Skin epidermis (tissue), 12 donors: ENCODE data around the gene ATP6V0D1.
A peak's percentile ranks its signal among the peaks of the same experiment; 100 is the strongest.

ENCODE experiments used
- H3K27ac ChIP-seq, 21 experiments: fragments of 200-600 bp; sonication (generic) in 11 of 21; one replicate each; pipeline ENCODE4 v1.5.0; 2020; ENCODE audit warnings: mild to moderate bottlenecking in 3 of 21, inconsistent platforms in 2 of 21, moderate library complexity in 2 of 21
- H3K4me3 ChIP-seq, 7 experiments: fragments of 200-600 bp; sonication (generic) in 2 of 7; one replicate each; pipeline ENCODE4 v1.5.0; 2020; ENCODE audit warnings: inconsistent platforms in 2 of 7, mild to moderate bottlenecking in 2 of 7, moderate library complexity in 1 of 7

Gene ATP6V0D1

GRCh38 chr16:67468731-67469130 lies 12.2 kb downstream of the ATP6V0D1 start:
- Histone ChIP-seq H3K27ac (peak overlapping the region in 8 of 21 experiments; percentile 2 to 45 (median 38)), H3K4me3 (no peak overlapping the region)

DNA sequence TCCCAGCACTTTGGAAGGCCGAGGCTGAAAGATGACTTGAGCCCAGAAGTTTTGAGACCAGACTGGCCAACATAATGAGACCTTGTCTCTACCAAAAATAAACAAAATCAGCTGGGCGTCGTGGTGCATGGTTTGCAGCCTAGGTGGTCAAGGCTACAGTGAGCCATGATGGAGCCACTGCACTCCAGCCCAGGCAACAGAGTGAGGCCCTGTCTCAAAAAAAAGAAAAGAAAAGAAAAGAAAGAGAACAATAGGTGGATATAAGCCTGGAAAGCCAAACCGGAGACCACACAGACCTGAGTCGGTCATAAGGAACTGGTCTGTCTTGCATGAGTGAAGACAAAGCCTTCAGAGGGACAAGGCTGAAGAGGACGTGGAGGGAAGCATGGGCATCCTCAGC lies 14.4 kb downstream of the ATP6V0D1 start:
- H3K4me3 ChIP-seq = no peak overlapping the region

GRCh38 chr16:67464565-67464964 lies 16.4 kb downstream of the ATP6V0D1 start:
- no peak overlapping the region for H3K4me3 ChIP-seq
- H3K27ac ChIP-seq = peak overlapping the region in 1 of 21 experiments; percentile 41

More for the DNA sequence above, 14.4 kb downstream of the ATP6V0D1 start:
- no peak overlapping the region for H3K27ac ChIP-seq

DNA sequence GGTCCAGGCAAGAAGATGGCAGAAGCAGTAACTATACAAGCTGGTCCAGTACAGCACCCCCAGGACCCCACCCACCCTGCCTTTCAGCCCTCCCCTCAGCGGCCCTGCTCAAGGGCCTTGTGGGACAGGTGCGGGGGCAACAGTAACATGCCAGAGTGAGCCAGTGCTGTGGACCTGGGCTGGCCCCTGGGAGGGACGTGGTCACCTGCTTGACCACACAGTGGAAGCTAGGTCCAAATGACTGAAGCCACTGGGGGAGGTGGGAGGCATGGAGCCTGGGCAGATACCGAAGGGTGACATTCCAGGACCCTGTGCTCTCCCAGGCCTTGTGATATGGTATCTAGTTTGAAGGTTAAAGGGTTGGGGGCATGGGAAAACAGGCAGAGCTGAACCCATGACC lies 17.3 kb downstream of the ATP6V0D1 start:
- peak overlapping the region in 1 of 21 experiments; percentile 39 for H3K27ac ChIP-seq
- H3K4me3 ChIP-seq = no peak overlapping the region

DNA sequence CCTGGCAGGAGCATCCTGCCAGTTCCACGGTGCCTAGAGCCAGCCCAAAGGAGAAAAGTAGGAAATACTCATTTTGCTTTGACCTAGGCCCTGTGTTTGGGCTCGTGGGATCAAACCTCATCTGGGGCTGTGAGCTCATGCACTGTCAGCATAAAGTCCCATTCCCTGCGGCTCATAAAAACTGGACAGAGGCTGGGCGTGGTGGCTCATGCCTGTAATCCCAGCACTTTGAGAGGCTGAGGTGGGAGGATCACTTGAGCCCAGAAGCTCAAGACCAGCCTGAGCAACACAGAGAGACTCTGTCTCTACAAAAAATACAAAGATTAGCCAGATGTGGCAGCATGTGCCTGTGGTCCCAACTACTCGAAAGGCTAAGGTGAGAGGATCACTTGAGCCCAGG lies 17.9 kb downstream of the ATP6V0D1 start:
- peak overlapping the region in 9 of 21 experiments; percentile 3 to 86 (median 39) for H3K27ac ChIP-seq
- no peak overlapping the region for H3K4me3 ChIP-seq

GRCh38 chr16:67462279-67462655 lies 18.7 kb downstream of the ATP6V0D1 start:
- Histone ChIP-seq H3K4me3 (no peak overlapping the region), H3K27ac (peak overlapping the region in 9 of 21 experiments; percentile 1 to 86 (median 36))

- Histone ChIP-seq H3K4me3 (no peak overlapping the region), H3K27ac (peak overlapping the region in 12 of 21 experiments; percentile 2 to 86 (median 53))
These were observed 19.2 kb downstream of the ATP6V0D1 start for GRCh38 chr16:67461600-67462278.

DNA sequence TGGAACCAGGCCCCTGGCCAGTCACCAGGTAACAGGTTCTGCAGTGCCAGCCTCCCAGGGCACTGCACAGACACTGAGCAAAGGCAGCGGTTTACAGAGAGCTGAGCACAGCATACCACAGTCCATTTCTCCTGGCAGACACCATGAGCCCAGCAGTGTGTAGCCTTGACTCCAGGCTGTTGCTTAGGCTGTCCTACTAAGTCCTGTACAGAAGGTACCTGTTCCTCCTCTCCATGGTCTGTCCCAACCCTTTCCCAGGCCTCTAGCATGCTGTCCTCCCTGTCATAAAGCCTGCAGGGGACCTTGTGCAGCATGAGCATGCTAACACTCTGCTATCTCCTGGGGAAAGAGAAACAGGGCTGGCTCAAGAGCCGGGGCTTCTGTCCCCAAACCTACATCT lies 20.0 kb downstream of the ATP6V0D1 start:
- no peak overlapping the region for H3K4me3 ChIP-seq
- H3K27ac ChIP-seq = peak overlapping the region in 11 of 21 experiments; percentile 2 to 86 (median 49)

DNA sequence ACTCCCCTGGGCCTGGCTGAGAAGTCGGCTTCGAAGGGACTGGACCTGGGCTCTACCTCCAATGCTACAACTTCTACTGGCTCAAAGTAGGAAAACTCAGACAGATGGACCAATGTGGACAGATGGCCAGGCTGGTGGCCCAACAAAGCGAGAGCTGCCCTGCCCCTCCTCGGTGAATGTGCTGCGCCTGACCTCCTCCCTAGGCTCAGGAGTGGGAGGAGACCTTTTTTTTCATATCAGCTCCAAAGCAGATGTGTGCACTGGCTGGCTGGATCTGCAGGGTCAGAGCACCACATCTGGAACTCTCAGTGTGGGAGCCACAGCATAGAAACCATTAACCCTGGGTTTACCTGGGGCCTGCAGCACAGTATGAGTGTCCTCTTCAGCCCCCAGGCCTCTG lies 20.8 kb downstream of the ATP6V0D1 start:
- peak overlapping the region in 14 of 21 experiments; percentile 2 to 86 (median 66) for H3K27ac ChIP-seq
- no peak overlapping the region for H3K4me3 ChIP-seq

GRCh38 chr16:67459861-67460150 lies 21.2 kb downstream of the ATP6V0D1 start:
- peak overlapping the region in 18 of 21 experiments; percentile 3 to 86 (median 65) for H3K27ac ChIP-seq
- H3K4me3 ChIP-seq = no peak overlapping the region

DNA sequence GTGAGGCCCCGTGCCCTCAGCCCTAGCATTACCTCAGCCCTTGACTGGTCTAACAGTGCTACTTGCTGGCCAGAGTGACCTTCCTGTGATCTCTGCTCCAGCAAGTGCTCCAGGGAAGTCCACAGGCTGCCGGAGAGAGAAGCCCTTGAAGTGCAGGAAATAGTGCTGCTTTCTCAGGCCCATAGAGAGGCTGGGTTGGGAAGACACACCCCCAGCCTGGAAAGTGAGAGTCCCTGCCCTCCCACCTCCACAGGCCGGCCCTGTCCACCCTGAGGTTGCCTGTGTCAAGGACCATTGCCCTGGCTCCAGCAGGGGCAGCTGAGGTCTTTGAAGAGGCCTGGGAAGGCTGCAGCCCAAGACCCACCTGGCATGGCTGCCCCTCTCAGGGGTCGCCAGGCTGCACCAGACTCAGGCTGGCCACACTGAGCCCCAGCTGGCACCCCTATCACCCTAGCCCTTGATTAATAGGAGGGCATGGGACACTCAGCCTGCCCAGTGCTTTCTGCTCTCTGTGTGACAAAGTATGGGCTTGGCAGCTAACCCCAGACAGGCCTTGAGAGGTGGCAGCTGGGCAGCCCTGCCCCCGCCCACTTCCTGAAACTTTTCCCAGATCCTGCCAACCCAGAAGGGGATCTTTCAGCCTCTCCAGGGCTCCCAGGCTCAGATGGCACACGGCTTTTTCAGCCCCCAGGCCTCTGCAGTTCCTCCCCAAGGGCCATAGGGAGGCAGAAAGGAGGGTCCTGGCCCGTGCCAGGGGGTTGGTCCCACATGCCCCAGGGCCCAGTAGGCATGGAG lies 21.7 kb downstream of the ATP6V0D1 start:
- peak overlapping the region in 19 of 21 experiments; percentile 7 to 86 (median 65) for H3K27ac ChIP-seq
- no peak overlapping the region for H3K4me3 ChIP-seq

DNA sequence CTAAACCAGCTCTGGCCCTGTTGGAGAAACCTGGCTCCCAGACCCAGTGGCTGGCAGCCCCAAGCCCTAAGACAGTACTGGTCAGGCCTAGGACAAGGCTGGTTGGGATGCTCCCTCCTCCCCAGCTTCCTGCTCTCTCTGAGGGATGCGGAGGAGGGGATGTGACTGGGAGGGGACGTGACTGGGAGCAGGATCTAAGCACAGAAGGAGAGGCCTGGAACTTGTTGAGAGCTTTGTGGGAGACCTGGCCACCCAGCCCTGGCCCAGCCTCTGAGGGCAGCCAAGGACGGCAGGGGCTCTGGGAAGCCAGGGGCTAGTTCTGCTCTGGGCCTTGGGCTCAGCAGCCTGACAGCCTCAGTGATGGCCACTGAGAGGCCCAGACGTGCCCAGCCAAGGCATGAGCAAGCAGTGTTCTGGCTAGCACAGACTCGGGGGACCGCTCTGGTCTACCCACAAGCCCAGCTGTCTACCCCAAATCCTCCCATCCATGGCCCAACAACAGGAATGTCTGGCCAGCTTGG lies 22.8 kb downstream of the ATP6V0D1 start:
- H3K4me3 ChIP-seq = no peak overlapping the region
- H3K27ac ChIP-seq = peak overlapping the region in 18 of 21 experiments; percentile 0 to 86 (median 65)

DNA sequence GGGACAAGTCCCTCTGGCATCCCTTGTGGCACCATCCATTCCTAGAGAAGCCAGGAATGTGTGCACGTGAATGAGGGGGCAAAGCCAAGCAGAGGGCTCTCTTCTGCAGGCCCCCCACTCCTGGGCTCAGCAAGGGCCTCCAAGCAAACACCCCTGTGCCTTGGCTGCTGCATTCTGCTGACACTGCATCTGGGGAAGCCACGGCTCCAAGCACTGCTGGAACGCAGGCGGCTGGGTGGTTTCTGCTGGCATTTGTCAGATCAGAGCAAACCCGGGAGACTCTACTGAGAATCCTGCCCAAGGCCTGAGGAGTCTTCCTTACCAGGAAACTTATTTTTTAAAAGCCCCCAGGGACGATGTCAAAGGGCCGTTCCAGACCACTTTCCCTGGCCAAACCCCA lies 23.3 kb downstream of the ATP6V0D1 start:
- H3K27ac ChIP-seq = peak overlapping the region in 18 of 21 experiments; percentile 0 to 86 (median 65)
- H3K4me3 ChIP-seq = no peak overlapping the region

DNA sequence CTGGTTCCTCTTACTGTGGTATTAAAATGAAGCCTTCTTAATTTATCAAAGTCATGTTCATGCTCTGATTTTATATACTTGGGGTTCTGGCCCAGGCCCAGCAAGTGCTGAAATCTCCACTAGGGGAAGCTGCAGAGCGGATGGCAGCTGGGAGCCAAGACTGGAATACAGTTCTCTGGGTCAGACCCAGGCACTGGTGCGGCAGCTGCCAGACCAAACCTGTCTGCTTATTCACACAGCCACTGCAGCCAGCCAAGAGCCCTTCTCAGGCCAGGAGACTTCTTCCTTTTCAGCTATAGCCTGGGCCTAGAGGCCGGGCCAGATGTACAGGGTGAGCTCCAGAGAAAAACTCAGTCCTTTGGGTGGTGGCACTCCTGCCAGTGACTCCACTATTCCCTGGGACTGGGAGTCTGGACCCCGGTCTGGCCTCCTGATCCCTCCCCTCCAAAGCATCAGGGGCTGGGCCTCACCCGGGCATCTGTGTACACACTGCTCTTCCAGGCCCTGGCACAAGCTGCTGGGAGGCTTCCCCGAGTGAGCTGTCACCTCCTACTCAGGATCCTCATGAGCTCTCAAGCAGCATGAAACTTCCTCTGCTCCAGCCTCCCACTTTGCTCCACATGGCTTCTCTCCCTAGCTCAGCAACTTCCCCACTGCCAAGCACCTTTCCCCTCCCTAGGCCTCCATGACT lies 24.4 kb downstream of the ATP6V0D1 start:
- H3K4me3 ChIP-seq = no peak overlapping the region
- H3K27ac ChIP-seq = peak overlapping the region in 13 of 21 experiments; percentile 8 to 86 (median 57)

GRCh38 chr16:67454852-67455251 lies 26.1 kb downstream of the ATP6V0D1 start:
- Histone ChIP-seq H3K4me3 (no peak overlapping the region), H3K27ac (peak overlapping the region in 2 of 21 experiments; percentile 7 to 26)

GRCh38 chr16:67454104-67454503 lies 26.9 kb downstream of the ATP6V0D1 start:
- Histone ChIP-seq H3K27ac (peak overlapping the region in 2 of 21 experiments; percentile 18 to 26), H3K4me3 (no peak overlapping the region)

GRCh38 chr16:67451704-67452435 lies 29.1 kb downstream of the ATP6V0D1 start:
- peak overlapping the region in 3 of 21 experiments; percentile 16 to 22 (median 20) for H3K27ac ChIP-seq

DNA sequence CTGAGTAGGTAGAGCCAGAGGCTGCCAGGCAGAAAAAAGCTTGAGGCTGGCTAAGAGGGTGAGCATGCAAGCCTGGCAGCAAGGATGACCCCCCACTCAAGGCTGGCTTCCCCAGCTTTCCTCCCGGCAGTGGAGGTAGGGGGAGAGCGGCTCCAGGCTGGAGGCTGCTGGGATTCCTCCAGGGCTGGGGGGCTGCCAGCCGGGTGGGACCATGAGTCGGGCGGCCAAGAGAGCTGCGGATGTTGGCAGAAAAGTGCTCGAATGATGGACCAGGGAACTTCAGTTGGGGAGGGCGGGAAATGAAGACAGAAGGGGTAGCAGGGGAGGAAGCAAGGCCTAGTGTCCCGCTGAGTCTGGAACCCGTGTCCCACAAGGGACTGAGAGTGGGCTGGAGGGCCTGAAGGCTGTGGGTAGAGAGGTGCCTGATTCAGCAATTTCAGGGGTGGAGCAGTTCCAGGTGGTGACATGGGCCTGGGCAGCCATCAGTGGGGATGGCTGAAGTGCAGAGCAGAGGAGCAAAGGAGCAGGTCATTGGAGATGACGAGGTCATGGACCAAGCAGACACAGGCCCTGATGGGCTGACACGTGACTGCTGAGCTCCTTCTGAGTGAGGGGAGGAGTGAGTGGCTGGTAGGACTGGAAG lies 29.8 kb downstream of the ATP6V0D1 start:
- peak overlapping the region in 3 of 21 experiments; percentile 4 to 22 (median 20) for H3K27ac ChIP-seq
- no peak overlapping the region for H3K4me3 ChIP-seq

More at GRCh38 chr16:67451704-67452435, 29.1 kb downstream of the ATP6V0D1 start:
- H3K4me3 ChIP-seq = no peak overlapping the region

- Histone ChIP-seq H3K27ac (peak overlapping the region in 1 of 21 experiments; percentile 53), H3K4me3 (no peak overlapping the region)
These were observed 31.2 kb downstream of the ATP6V0D1 start for GRCh38 chr16:67449739-67450138.
